GM12892 (cell line): ENCODE data around the gene OR2J1.
"Not testable (repeated sequence)": the region's sequence is repeated elsewhere in the genome, so short reads cannot be mapped to it uniquely, and the experiment has no call there.

ENCODE experiments used
- POLR2A ChIP-seq: IDR thresholded peaks from 2 replicates; pipeline ENCODE4 v1.6.1; 2011; ENCODE audit warnings: low read depth, low read length, control low read depth
- POLR2AphosphoS5 ChIP-seq: IDR thresholded peaks from 2 replicates; pipeline ENCODE4 v1.6.1; 2011; ENCODE audit warnings: low read depth, low read length, control low read depth
- TAF1 ChIP-seq: IDR thresholded peaks from 2 replicates; pipeline ENCODE4 v1.6.1; 2011; ENCODE audit warnings: low read depth, mild to moderate bottlenecking, control low read depth, low read length, borderline replicate concordance

DNA sequence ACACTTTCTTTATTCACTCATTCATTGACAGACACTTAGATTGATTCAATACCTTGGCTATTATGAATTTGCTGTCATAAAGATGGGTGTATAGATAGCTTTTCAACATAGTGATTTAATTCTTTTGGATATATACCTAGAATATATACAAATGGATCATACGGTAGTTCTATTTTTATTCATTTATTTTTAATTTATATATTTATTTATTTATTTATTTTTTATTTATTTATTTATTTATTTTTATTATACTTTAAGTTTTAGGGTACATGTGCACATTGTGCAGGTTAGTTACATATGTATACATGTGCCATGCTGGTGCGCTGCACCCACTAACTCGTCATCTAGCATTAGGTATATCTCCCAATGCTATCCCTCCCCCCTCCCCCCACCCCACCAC is 15.7 kb downstream of the OR2J1 start:
- not testable (repeated sequence) for TF ChIP-seq POLR2AphosphoS5, POLR2A, TAF1
